ENCODE results near the gene RGS3. TPM values are rescaled to one million over a fixed set of nuclear protein-coding genes. Genes with fewer than 3 reads are reported as not detected.

RGS3 gene
- total RNA-seq, 2 donors from 2014 or later, result 112 to 184 TPM

- Histone ChIP-seq H3K4me3 (no peak overlapping the region), H3K27ac (no peak overlapping the region), H3K4me1 (peaks cover 0 to 67% of the 10 kb centered on the region in 2 donors), H3K36me3 (no peaks in the 10 kb centered on the region), H3K27me3 (no peaks in the 10 kb centered on the region), H3K9me3 (no peaks in the 10 kb centered on the region)
- TF ChIP-seq CTCF (IDR thresholded peaks at IDR 0.05), result no peak
- no peak for DNase-seq (ENCODE audit: low spot score)
These were observed 160.4 kb downstream of the RGS3 start for GRCh38 chr9:113623851-113624485.

- Histone ChIP-seq H3K27ac (no peak overlapping the region), H3K9me3 (no peaks in the 10 kb centered on the region), H3K27me3 (no peaks in the 10 kb centered on the region), H3K36me3 (no peaks in the 10 kb centered on the region), H3K4me1 (peaks cover 0 to 60% of the 10 kb centered on the region in 2 donors), H3K4me3 (no peak overlapping the region)
- TF ChIP-seq CTCF (IDR thresholded peaks at IDR 0.05), result no peak
- no peak for DNase-seq (ENCODE audit: low spot score)
These were observed 161.2 kb downstream of the RGS3 start for GRCh38 chr9:113624721-113625120.

- Histone ChIP-seq H3K4me1 (peaks cover 0 to 52% of the 10 kb centered on the region in 2 donors), H3K9me3 (no peaks in the 10 kb centered on the region), H3K27ac (peak overlapping the region in 1 of 2 donors; percentile 6), H3K27me3 (no peaks in the 10 kb centered on the region), H3K36me3 (no peaks in the 10 kb centered on the region), H3K4me3 (no peak overlapping the region)
- DNase-seq (ENCODE audit: low spot score), result no peak
- no peak for TF ChIP-seq CTCF (IDR thresholded peaks at IDR 0.05)
These were observed 162.0 kb downstream of the RGS3 start for GRCh38 chr9:113625486-113625885.

GRCh38 chr9:113626735-113627495, 163.4 kb downstream of the RGS3 start:
- H3K4me3 ChIP-seq, result no peak overlapping the region
- H3K27ac ChIP-seq, result peak overlapping the region; percentile 33 to 48
- TF ChIP-seq CTCF (IDR thresholded peaks at IDR 0.05), result no peak
- no peaks in the 10 kb centered on the region for H3K27me3 ChIP-seq
- H3K4me1 ChIP-seq, result peaks cover 0 to 45% of the 10 kb centered on the region in 2 donors
- H3K9me3 ChIP-seq, result no peaks in the 10 kb centered on the region
- DNase-seq (ENCODE audit: low spot score), result no peak
- no peaks in the 10 kb centered on the region for H3K36me3 ChIP-seq

- TF ChIP-seq CTCF (IDR thresholded peaks at IDR 0.05), result no peak
- Histone ChIP-seq H3K9me3 (no peaks in the 10 kb centered on the region), H3K36me3 (no peaks in the 10 kb centered on the region), H3K27me3 (no peaks in the 10 kb centered on the region), H3K27ac (no peak overlapping the region), H3K4me3 (no peak overlapping the region), H3K4me1 (peaks cover 0 to 37% of the 10 kb centered on the region in 2 donors)
- DNase-seq (ENCODE audit: low spot score), result no peak
These were observed 165.1 kb downstream of the RGS3 start for GRCh38 chr9:113628621-113629020.
